Measurements from ENCODE around the gene PTGDR2.

The PTGDR2 gene

DNA sequence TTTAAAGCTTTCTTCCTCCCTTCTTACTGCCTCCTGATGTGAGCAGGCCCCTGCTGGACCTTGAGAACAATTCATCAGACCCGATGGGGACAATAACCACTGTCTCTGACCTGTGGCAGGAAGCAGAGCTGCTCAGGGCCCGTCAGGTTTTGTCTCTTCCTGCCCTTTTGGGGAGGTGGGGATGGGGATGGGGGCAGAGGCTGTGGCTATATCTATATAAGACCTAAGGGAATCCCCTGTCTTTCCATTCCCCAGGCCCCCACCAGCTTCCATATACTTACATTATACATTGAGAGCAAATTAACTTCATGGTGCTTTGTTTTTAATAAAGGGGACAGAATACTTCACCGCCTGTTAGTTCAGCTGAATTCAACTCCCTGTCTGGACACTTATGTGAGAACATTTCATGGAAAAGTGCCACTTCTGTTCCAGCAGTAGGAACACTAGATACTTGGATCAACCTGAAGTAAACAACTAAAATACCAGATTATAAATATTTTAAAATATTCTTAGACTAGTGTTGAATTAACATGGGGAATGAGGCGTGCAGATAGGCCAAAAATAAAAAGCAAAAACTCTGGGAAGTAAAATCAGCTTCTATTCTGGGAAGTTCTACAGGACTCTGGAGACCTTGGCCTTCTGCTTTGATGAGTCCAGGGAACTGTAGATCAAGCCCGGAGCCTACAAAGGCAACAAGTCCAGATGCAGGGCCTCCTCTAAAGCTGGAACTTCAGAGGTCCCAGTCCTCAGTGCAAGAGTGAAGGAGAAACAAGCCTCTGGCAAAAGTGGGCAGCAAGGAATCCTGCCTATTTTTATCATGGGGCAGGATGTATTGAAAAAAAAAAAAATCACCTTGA, 22.7 kb upstream of the PTGDR2 start:
- DNase-seq (ENCODE audit: extremely low read depth, insufficient read length) = no peak
- no peak overlapping the region for H3K4me3 ChIP-seq (replicated peaks; ENCODE audit: low read depth, low read length)
- no peak for TF ChIP-seq CTCF (IDR thresholded peaks at IDR 0.05; ENCODE audit: insufficient read depth, low read length, poor library complexity, severe bottlenecking)
- no peaks in the 10 kb centered on the region for H3K27me3 ChIP-seq (replicated peaks; ENCODE audit: control insufficient read depth, insufficient read depth, low read length)
- peaks cover 5% of the 10 kb centered on the region for H3K36me3 ChIP-seq (ENCODE audit: control insufficient read depth, insufficient read depth, low read length)

- TF ChIP-seq CTCF (IDR thresholded peaks at IDR 0.05; ENCODE audit: insufficient read depth, low read length, poor library complexity, severe bottlenecking) = no peak
- Histone ChIP-seq H3K36me3 (ENCODE audit: control insufficient read depth, insufficient read depth, low read length) (peaks cover 5% of the 10 kb centered on the region), H3K27me3 (replicated peaks; ENCODE audit: control insufficient read depth, insufficient read depth, low read length) (no peaks in the 10 kb centered on the region), H3K4me3 (replicated peaks; ENCODE audit: low read depth, low read length) (no peak overlapping the region)
- no peak for DNase-seq (ENCODE audit: extremely low read depth, insufficient read length)
Observed at GRCh38 chr11:60876168-60876485, 20.4 kb upstream of the PTGDR2 start.

DNA sequence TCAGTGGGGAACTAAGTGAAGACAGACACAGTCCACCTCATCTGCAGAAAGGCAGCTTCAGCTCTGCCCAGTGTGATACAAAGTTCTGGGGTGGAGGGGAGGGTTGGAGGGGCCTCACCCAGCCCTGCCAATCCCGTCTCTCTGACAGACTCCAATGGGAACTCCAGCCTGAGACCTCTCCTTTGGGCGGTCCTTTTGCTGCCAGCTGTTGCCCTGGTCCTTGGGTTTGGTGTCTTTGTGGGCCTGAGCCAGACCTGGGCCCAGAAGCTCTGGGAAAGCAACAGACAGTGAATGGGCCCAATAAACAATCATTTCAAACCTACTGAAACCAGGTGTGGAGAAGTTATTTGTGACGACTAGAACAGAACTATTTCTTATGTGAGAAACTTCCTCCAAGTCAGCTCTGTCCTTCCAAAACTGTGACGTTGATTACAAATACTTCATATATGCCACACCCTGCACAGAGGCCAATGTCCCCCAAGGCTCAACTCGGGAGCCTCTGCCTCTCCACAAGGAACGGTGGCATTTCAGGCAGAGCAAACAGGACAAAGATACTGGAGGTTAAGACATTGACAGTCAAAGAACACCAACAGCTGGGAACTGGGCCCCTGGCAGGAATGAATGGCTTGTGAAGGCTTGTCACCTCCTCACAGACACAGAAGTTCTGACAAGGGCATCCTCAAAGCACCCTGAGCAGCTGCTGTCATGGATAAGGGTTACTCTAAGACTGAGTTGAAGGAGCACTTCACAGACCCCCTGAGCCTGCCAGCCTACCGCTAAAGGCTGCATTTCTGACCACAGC, 19.8 kb upstream of the PTGDR2 start:
- no peak overlapping the region for H3K4me3 ChIP-seq (replicated peaks; ENCODE audit: low read depth, low read length)
- peaks cover 5% of the 10 kb centered on the region for H3K36me3 ChIP-seq (ENCODE audit: control insufficient read depth, insufficient read depth, low read length)
- no peak for DNase-seq (ENCODE audit: extremely low read depth, insufficient read length)
- H3K27me3 ChIP-seq (replicated peaks; ENCODE audit: control insufficient read depth, insufficient read depth, low read length) = no peaks in the 10 kb centered on the region
- no peak for TF ChIP-seq CTCF (IDR thresholded peaks at IDR 0.05; ENCODE audit: insufficient read depth, low read length, poor library complexity, severe bottlenecking)

DNA sequence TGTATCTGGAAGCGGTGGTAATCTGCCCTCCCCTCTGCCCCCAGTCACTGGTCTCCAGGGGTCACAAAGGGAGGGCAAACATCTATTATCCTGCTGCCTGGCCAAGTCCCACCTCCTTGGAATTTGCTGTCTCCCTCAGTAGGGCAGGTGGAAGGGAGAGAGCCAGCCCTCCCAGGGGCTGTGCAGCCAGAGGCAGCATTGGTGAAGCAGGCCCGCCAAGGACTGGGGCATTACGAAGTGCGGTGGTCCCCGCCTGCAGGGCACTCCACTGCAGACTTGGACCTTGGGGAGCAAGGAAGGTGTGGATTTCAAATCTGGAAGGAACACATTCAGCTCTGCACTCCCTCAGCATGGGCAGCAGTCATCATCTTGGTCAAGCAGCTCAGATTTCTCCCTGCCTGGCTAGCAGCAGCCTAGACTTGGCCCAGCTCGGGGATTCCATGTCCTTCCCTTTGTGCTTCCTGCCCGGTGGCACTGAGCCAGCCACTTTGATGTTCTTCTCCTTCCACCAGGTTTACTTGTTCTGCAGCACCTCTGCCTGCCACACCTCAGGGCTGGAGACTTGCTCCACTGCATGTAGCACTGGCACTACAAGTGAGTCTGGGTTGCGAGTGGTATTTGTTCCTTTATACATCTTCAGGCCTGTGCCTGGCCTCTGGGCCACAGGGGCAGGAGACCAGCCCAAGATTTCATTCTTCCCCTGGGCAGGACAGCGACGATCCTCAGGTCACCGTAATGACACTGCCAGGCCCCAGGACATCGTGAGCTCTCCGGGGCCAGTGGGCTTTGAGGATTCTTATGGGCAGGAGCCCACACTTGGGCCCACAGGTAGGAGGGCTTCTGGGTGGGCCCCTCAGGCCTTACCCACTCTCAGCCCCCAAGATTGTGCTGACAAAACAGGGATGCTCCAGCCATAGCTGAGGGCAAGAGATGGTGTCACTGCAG, 18.9 kb upstream of the PTGDR2 start:
- H3K4me3 ChIP-seq (replicated peaks; ENCODE audit: low read depth, low read length) = no peak overlapping the region
- DNase-seq (ENCODE audit: extremely low read depth, insufficient read length) = no peak
- peaks cover under 1% of the 10 kb centered on the region for H3K36me3 ChIP-seq (ENCODE audit: control insufficient read depth, insufficient read depth, low read length)
- TF ChIP-seq CTCF (IDR thresholded peaks at IDR 0.05; ENCODE audit: insufficient read depth, low read length, poor library complexity, severe bottlenecking) = no peak
- H3K27me3 ChIP-seq (replicated peaks; ENCODE audit: control insufficient read depth, insufficient read depth, low read length) = no peaks in the 10 kb centered on the region

DNA sequence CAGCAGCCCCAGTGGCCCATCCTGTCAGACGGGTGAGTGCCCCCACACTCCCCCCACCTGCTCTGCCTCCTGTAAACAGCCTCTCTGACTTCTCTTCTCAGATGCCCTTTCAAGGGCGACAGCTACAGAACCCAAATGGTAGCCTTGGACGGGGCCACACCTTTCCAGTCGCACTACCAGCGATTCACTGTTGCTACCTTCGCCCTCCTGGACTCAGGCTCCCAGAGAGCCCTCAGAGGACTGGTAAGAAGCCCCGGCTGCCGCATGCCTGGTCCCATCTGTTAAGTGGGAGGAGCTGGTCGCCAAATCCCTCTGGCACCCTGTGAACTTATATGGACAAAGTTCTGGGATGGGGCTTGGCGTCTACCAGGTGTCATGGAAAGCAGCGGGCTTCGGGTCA, 17.8 kb upstream of the PTGDR2 start:
- Histone ChIP-seq H3K36me3 (ENCODE audit: control insufficient read depth, insufficient read depth, low read length) (no peaks in the 10 kb centered on the region), H3K27me3 (replicated peaks; ENCODE audit: control insufficient read depth, insufficient read depth, low read length) (no peaks in the 10 kb centered on the region), H3K4me3 (replicated peaks; ENCODE audit: low read depth, low read length) (no peak overlapping the region)
- TF ChIP-seq CTCF (IDR thresholded peaks at IDR 0.05; ENCODE audit: insufficient read depth, low read length, poor library complexity, severe bottlenecking) = no peak
- no peak for DNase-seq (ENCODE audit: extremely low read depth, insufficient read length)

Data from GM06990 (cell line).